Duodenal mucosa (tissue), 2 donors: Measurements from ENCODE around the gene ATAD3A.
"Not testable (repeated sequence)": the region's sequence is repeated elsewhere in the genome, so short reads cannot be mapped to it uniquely, and the experiment has no call there.

Source experiments
- H3K27ac ChIP-seq: one replicate; pipeline ENCODE4 v1.7.0; 2013; ENCODE audit warnings: low read depth, low read length
- H3K27me3 ChIP-seq, 2 donors: one replicate each; pipeline ENCODE4 v1.7.0; 2013; ENCODE audit warnings: low read length in 2 of 2, control low read depth in 1 of 2; ENCODE audit not compliant: insufficient read depth in 2 of 2, control insufficient read depth in 1 of 2
- H3K36me3 ChIP-seq, 2 donors: one replicate each; pipeline ENCODE4 v1.7.0; 2013; ENCODE audit warnings: low read length in 2 of 2, control low read depth in 1 of 2; ENCODE audit not compliant: insufficient read depth in 2 of 2, control insufficient read depth in 1 of 2
- H3K4me1 ChIP-seq, 2 donors: one replicate each; pipeline ENCODE4 v1.7.0; 2013; ENCODE audit warnings: low read length in 2 of 2, control low read depth in 1 of 2; ENCODE audit not compliant: insufficient read depth in 2 of 2, control insufficient read depth in 1 of 2
- H3K4me3 ChIP-seq, 2 donors: one replicate each; pipeline ENCODE4 v1.7.0; 2013; ENCODE audit warnings: low read length in 2 of 2, low read depth in 1 of 2
- H3K9ac ChIP-seq, 2 donors: one replicate each; pipeline ENCODE4 v1.7.0; 2013; ENCODE audit warnings: low read length in 2 of 2, low read depth in 1 of 2
- H3K9me3 ChIP-seq, 2 donors: one replicate each; pipeline ENCODE4 v1.7.0; 2013; ENCODE audit warnings: low read length in 2 of 2, control low read depth in 1 of 2; ENCODE audit not compliant: control insufficient read depth in 1 of 2

Gene ATAD3A

GRCh38 chr1:1489861-1490260 is 22.1 kb upstream of the ATAD3A start:
- Histone ChIP-seq H3K4me1 (no peaks in the 10 kb centered on the region), H3K27ac (no peak overlapping the region), H3K4me3 (no peak overlapping the region), H3K27me3 (no peaks in the 10 kb centered on the region), H3K36me3 (peaks cover 9 to 50% of the 10 kb centered on the region in 2 donors), H3K9ac (no peak overlapping the region), H3K9me3 (peaks cover 0 to 3% of the 10 kb centered on the region in 2 donors)

- H3K4me3 ChIP-seq = no peak overlapping the region
- no peak overlapping the region for H3K27ac ChIP-seq
- peaks cover 9 to 51% of the 10 kb centered on the region in 2 donors for H3K36me3 ChIP-seq
- H3K9ac ChIP-seq = no peak overlapping the region
- no peaks in the 10 kb centered on the region for H3K27me3 ChIP-seq
- no peaks in the 10 kb centered on the region for H3K4me1 ChIP-seq
- peaks cover 0 to 3% of the 10 kb centered on the region in 2 donors for H3K9me3 ChIP-seq
Observed at GRCh38 chr1:1490633-1491230, 21.2 kb upstream of the ATAD3A start.

- H3K4me1 ChIP-seq = no peaks in the 10 kb centered on the region
- H3K9me3 ChIP-seq = peaks cover 0 to 3% of the 10 kb centered on the region in 2 donors
- peaks cover 9 to 51% of the 10 kb centered on the region in 2 donors for H3K36me3 ChIP-seq
- H3K4me3 ChIP-seq = no peak overlapping the region
- H3K27ac ChIP-seq = no peak overlapping the region
- H3K27me3 ChIP-seq = no peaks in the 10 kb centered on the region
- no peak overlapping the region for H3K9ac ChIP-seq
Observed at GRCh38 chr1:1491601-1492000, 20.4 kb upstream of the ATAD3A start.

- peaks cover 9 to 35% of the 10 kb centered on the region in 2 donors for H3K36me3 ChIP-seq
- H3K9me3 ChIP-seq, H3K9ac ChIP-seq, H3K27me3 ChIP-seq, H3K4me1 ChIP-seq, H3K27ac ChIP-seq, H3K4me3 ChIP-seq: not testable (repeated sequence)
Observed at GRCh38 chr1:1494311-1494710, 17.7 kb upstream of the ATAD3A start.

GRCh38 chr1:1495461-1495975 is 16.4 kb upstream of the ATAD3A start:
- H3K4me3 ChIP-seq, H3K9me3 ChIP-seq, H3K27ac ChIP-seq, H3K27me3 ChIP-seq, H3K4me1 ChIP-seq, H3K9ac ChIP-seq: not testable (repeated sequence)
- peaks cover 9 to 25% of the 10 kb centered on the region in 2 donors for H3K36me3 ChIP-seq

- peak overlapping the region in 1 of 2 donors; percentile 32 for H3K4me3 ChIP-seq
- not testable (repeated sequence) for H3K36me3 ChIP-seq, H3K27me3 ChIP-seq, H3K9me3 ChIP-seq, H3K27ac ChIP-seq, H3K4me1 ChIP-seq
- H3K9ac ChIP-seq = peak overlapping the region in 1 of 2 donors; percentile 12
Observed at GRCh38 chr1:1504777-1505365, 7.1 kb upstream of the ATAD3A start.

GRCh38 chr1:1505366-1505798 is 6.6 kb upstream of the ATAD3A start:
- not testable (repeated sequence) for H3K36me3 ChIP-seq, H3K9me3 ChIP-seq, H3K4me1 ChIP-seq, H3K27me3 ChIP-seq, H3K27ac ChIP-seq
- peak overlapping the region in 1 of 2 donors; percentile 12 for H3K9ac ChIP-seq
- H3K4me3 ChIP-seq = peak overlapping the region in 1 of 2 donors; percentile 32

- not testable (repeated sequence) for H3K9me3 ChIP-seq, H3K27ac ChIP-seq, H3K4me3 ChIP-seq, H3K27me3 ChIP-seq, H3K36me3 ChIP-seq, H3K9ac ChIP-seq, H3K4me1 ChIP-seq
Observed at GRCh38 chr1:1505801-1506200, 6.2 kb upstream of the ATAD3A start.

GRCh38 chr1:1507305-1507704 is 4.7 kb upstream of the ATAD3A start:
- Histone ChIP-seq H3K27me3 (no peaks in the 10 kb centered on the region), H3K36me3 (no peaks in the 10 kb centered on the region), H3K9me3 (no peaks in the 10 kb centered on the region), H3K27ac (no peak overlapping the region), H3K9ac (no peak overlapping the region), H3K4me1 (peaks cover 4 to 9% of the 10 kb centered on the region in 2 donors), H3K4me3 (no peak overlapping the region)

- H3K9ac ChIP-seq, H3K4me1 ChIP-seq, H3K4me3 ChIP-seq, H3K36me3 ChIP-seq, H3K27ac ChIP-seq, H3K27me3 ChIP-seq, H3K9me3 ChIP-seq: not testable (repeated sequence)
Observed at GRCh38 chr1:1508775-1509464, 3.0 kb upstream of the ATAD3A start.
